ENCODE measurements around the gene CDH4.

DNA sequence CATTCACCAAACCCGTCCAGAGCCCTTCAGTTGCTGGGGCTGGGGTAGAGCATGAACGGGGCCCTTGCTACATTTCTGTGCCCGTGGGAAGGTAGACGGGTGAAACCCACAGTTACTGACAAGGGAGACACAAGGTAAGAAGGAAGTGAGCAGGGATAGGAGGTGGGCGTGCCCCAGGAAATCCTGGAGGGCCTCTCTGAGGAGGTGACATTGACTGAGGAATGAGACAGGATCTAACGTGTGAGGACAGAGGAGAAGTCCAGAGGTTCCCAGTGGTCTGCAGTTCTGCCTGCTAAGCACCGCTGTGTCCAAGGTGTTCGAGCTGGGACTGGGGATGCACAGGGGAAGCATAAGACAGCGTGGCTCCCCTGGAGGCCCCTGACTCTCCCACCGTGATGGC, 378.8 kb downstream of the CDH4 start:
- TF ChIP-seq, protein P1, sequence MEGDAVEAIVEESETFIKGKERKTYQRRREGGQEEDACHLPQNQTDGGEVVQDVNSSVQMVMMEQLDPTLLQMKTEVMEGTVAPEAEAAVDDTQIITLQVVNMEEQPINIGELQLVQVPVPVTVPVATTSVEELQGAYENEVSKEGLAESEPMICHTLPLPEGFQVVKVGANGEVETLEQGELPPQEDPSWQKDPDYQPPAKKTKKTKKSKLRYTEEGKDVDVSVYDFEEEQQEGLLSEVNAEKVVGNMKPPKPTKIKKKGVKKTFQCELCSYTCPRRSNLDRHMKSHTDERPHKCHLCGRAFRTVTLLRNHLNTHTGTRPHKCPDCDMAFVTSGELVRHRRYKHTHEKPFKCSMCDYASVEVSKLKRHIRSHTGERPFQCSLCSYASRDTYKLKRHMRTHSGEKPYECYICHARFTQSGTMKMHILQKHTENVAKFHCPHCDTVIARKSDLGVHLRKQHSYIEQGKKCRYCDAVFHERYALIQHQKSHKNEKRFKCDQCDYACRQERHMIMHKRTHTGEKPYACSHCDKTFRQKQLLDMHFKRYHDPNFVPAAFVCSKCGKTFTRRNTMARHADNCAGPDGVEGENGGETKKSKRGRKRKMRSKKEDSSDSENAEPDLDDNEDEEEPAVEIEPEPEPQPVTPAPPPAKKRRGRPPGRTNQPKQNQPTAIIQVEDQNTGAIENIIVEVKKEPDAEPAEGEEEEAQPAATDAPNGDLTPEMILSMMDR (conservative IDR thresholded peaks at IDR 0.05): no peak
- TF ChIP-seq EZH2 (IDR thresholded peaks at IDR 0.05; ENCODE audit: low read depth): no peak
